HK-2 (cell line): Measurements from ENCODE around the gene JMJD1C.
"Not testable (repeated sequence)": the region's sequence is repeated elsewhere in the genome, so short reads cannot be mapped to it uniquely, and the experiment has no call there.

ENCODE experiments used
- DNase-seq: peaks from one replicate; pipeline ENCODE4 v3.0.0-alpha.2; 2018; ENCODE audit not compliant: unreplicated experiment

Gene JMJD1C

GRCh38 chr10:63294781-63295180 lies 171.0 kb downstream of the JMJD1C start:
- no peak for DNase-seq

DNA sequence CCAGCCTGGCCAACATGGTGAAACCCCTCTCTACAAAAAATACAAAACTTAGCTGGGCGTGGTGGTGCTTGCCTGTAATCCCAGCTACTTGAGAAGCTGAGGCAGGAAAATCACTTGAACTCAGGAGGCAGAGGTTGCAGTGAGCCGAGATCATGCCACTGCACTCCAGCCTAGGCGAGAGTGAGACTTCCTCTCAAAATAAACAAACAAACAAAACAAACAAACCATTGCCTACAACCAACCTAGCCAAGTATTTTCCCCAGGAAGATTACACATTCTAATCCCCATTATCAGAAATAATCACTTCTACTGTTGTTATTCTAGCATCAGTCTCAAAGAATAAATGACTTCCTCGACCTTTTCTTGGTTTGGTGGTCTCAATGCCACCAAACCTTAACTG lies 172.9 kb downstream of the JMJD1C start:
- not testable (repeated sequence) for DNase-seq

- DNase-seq, result no peak
Measured at GRCh38 chr10:63288170-63288569, 177.6 kb downstream of the JMJD1C start.

DNA sequence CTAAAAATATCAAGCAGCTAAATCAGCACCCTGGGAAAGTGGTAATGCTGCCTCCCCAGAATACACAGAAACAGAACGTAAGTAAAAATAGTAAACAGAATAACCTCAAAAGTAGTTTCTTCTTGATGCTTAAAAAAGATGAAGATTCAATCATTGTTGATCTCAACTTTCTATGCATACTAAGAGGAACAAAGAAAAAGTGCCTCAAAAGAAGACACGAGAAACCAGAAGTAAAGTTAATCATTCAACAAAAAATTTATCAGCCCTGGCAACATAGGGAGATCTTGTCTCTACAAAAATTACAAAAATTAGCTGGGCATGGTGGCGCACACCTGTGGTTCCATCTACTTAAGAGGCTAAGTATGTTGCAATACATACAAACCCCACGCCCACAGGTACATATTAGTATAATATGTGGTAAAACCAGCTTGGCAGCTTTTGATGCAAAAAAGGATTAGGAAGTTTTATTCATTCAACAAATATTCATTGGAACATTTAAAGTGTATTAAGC lies 179.0 kb downstream of the JMJD1C start:
- DNase-seq, result no peak

GRCh38 chr10:63286340-63286739 lies 179.4 kb downstream of the JMJD1C start:
- DNase-seq, result no peak

GRCh38 chr10:63283901-63284300 lies 181.9 kb downstream of the JMJD1C start:
- DNase-seq, result not testable (repeated sequence)

- DNase-seq, result no peak
Measured at GRCh38 chr10:63283093-63283492, 182.7 kb downstream of the JMJD1C start.

- DNase-seq, result no peak
Measured at GRCh38 chr10:63281967-63282366, 183.8 kb downstream of the JMJD1C start.

DNA sequence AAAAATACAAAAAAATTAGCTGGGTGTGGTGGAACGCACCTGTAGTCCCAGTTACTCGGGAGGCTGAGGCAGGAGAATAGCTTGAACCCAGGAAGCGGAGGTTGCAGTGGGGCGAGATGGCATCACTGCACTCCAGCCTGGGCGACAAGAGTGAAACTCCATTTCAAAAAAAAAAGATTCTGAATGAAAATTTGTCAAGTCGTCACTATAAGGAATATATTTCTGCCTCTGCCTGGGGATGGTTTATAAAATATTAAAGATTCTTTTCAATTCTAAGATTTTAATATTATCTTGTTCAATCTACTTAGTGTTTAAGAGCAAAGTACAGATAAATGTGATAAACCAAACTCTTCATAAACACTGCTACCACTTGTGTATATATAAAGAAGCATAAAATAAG lies 185.4 kb downstream of the JMJD1C start:
- DNase-seq, result no peak

- no peak for DNase-seq
Measured at GRCh38 chr10:63275094-63275493, 190.7 kb downstream of the JMJD1C start.

DNA sequence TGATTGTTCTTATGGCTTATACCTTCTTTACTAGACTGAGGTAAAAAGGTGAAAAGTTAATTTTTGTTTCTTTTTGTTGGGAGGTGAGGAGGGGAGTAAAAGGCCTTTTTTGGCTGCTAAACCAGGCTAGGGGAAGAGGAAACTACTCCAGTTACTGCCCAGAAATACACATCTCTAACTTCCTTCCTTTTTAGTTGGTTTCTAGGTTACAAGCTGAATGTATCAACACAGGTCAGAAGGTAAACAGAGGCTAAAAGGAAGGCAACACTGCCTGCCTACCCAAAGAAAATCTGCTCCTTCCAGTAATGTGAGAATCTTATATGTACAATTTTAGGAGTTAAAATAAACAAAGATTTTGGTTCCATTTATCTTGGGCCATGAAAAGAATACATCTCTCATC lies 192.2 kb downstream of the JMJD1C start:
- no peak for DNase-seq

- peak; percentile 83 for DNase-seq
Measured at GRCh38 chr10:63268798-63269503, 196.8 kb downstream of the JMJD1C start.

- no peak for DNase-seq
Measured at GRCh38 chr10:63268149-63268797, 197.5 kb downstream of the JMJD1C start.

DNA sequence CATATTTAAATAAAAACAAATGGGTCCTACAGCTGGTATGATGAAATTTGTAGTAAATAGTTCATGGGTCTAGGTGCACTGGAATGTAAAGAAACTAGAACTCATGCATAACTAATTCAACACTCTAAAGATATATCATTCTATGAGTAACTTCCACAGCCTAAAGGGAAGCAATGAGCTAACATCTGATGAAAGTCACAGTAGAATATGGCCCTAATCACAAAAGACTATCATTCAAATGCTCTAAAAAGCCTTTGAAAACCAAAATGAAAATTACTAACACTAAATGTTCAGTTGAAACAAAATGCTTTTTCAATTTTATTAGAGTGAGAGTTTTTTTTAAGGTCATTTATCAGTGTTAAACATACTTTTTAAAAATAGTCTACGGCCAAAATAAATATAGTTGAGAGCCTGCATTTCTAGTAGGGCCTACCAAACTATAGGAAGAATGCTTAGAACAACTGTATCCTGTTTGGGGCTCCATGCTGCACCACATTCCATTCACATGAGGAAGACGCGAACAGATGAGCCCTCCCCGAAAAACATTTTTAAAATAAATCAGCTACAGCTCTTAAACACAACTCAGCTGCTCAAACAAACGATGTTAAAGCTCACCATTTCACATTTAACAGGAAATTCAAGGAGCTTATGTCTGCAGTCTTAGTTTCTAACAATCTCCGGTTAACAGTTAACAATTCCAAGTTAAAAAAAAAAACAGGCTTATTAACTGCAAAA lies 198.2 kb downstream of the JMJD1C start:
- peak; percentile 37 for DNase-seq

- no peak for DNase-seq
Measured at GRCh38 chr10:63266391-63267316, 199.1 kb downstream of the JMJD1C start.

DNA sequence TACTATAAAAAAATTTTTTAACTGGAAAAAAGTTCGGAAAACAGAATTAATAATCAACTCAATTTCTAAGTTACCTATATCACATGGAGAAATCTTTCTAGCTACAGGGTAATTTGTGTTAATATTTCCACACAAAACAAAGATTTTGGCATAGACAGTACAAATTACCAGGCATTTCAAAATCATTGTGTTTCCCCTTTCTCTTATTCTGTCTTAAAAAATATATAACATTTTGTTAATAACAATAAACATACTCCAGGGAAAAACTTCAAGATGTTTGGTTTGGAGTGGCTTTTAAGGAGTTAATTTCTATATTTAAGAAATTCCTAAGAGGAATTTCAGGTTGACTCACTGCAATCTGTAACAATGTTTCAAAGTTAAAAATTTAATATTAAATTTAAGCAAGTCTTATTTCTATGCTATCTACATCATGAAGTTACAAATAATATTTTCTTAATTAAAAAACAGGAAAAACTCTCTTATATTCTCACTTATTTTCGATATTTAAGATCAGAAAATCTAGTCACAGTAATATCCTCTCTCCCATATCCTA lies 200.0 kb downstream of the JMJD1C start:
- no peak for DNase-seq

DNA sequence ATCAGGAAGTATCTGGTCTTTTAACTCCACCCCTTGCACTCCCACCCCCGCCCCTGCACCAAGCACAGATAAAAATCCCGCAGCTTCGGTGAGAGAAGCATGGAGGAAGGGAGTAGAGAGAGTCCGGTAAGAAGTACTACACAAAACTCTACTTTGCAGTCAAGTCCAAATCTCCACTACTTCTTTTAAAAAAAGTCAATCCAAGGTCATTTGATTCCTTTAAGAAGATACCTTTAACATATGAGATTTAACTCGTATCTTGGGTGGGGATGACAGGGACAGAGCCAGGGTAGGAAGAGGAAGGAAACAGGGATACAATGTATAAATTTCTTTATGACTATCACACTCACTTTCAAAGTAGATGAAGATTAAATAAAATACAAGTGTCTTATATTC lies 200.6 kb downstream of the JMJD1C start:
- peak; percentile 45 for DNase-seq

DNA sequence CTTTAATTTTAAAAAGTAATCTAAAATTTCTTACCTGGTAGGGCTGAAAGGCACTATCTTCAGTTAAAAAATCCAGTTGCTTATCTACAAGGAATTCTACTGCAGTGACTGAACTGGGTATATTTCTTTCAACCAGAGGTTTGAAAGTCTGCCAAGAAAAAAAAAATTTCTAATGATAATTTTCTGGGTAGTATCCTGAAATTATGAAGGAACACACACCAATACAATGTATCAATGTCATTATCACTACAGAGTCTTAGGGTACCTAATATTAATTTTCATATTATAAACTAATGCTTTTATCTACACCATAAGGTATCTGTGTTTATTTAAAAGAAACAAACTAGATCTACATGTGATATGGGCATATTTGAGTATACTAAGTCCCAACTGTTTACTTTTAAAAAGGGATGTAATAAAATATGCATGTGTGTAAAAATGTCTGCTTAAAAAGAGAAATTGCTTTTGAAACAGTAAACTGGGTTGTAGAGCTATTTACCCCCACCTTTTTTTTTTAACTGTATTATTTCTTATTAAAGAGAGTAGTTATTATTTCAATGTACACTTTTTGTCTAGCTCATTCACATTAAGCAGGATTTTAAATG lies 201.1 kb downstream of the JMJD1C start:
- DNase-seq, result no peak

- no peak for DNase-seq
Measured at GRCh38 chr10:63262430-63263073, 203.2 kb downstream of the JMJD1C start.

DNA sequence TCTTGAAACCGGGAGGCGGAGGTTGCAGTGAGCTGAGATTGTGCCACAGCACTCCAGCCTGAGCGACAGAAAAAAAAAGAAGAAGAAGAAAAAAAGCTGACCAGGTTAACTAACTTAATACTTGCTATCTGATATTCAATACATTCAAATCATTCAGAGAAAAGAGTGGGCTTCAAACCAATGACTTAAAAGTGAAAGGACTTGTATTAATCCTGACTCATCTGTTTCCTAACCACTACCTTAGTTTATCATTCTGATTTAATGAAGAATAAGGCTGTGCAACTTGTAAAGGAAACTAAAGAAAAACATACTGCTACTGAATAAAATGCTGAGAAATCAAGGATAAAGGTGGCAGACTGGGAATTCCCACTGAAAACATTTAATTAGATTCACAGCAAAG lies 204.3 kb downstream of the JMJD1C start:
- no peak for DNase-seq
